ENCODE data around the gene FAXDC2.

Gene FAXDC2

DNA sequence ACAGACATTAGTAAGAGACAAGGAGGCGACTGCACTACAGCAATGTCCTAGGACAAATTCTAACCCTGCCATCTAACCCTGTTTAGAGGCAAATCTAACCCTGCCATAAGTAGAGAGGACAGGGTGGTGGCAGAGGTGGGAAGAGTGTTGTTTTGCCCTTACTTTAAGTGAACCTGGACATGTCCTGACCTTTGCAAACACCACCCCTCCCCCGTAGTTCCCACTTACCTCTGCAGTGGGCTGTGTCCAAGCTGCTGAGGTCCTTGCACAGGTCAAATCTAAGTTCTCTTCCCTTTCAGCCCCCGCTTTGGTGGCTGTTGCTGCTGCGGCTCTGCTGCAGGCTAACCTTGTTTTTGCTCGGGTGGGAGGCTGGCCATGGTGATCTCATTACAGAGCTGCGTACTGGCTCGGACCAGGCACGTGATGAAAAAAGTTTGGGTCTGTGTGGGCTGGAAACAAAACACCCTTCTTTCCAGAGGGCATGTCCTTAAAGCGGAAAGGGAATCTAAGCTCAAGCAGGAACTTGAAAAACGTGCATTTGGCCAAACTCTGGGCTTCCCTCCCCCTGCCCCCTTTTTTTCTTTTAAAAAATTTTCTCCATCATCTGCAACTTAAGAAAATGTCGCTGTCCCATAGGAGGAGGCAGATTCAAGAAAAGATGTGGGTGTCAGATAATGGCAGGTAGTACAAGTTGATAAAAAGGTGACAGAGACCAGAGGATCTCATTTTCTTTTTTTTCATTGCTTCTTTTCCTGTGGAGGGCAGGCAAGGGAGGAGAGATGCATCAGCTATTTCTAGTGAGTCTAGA lies at the start of gene FAXDC2:
Gene FAXDC2, minus strand, starts transcription at position 349 of the 808 bp plus-strand sequence. CDS start 12,425 bp downstream, outside the sequence.
- peak; percentile 83 for DNase-seq (ENCODE audit: low spot score)

- no peak for DNase-seq (ENCODE audit: low spot score)
Measured at GRCh38 chr5:154900066-154900465, 49.7 kb upstream of the FAXDC2 start.

DNA sequence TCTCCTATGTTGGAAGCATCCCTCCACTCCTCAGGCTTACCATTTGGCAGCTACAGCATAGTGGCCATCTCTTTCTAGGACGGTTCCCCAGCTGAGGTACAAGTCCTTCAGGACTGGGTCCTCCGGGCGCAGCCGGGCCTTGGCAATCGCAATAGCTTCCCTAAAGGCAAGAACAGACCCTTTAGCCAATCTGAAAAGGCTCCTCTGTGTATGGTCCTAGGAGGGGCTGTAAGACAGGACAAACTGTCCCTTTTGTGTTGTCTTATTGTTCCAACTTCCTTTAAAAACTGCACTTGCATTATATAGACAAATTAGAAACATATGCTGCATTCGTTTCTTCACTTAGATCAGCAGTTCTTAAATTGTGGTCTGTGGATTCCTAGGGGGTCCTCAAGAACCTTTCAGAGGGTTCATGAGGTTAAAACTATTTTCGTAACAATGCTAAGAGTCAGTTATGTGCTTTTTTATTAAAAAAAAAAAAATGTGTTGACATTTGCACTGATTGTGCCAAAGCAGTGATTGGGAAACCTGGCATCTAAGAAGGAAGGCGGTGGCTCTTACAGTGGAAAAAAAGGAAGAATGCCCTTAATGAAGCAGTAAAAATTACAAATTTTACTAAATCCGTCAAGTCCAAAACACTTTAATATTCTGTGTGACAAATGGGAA lies 48.9 kb upstream of the FAXDC2 start:
- no peak for DNase-seq (ENCODE audit: low spot score)

- DNase-seq (ENCODE audit: low spot score), result no peak
Measured at GRCh38 chr5:154898210-154898609, 47.8 kb upstream of the FAXDC2 start.

DNA sequence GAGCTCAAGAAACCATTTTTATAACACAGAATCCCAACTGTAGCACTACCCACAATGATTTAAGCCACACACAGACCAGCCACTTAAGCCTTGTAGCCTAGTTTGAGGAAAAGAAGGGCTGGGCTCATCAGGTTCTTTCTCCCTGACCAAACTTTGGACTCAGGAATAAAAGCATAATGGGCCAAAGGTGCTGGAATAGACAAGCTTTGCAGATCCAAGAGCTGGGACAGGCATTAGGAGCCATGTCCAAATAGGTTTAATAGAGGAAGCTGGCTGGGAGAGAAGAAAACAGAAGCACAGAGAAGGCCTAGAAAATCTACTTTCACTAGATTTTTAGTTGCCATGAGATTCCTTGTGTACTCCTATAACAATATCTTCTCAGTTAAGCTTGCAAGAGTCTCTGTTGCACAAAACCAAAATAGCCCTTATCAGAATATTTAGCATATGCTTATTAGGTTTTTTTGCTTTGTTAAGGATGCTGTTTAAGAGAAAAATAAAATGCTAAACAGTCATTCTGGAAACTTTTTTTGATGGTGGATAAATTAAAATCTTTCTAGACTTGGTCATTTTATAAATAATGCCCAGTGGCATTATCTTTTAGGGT lies 46.3 kb upstream of the FAXDC2 start:
- DNase-seq (ENCODE audit: low spot score), result no peak

GRCh38 chr5:154895606-154896561 lies 45.5 kb upstream of the FAXDC2 start:
- no peak for DNase-seq (ENCODE audit: low spot score)

- DNase-seq (ENCODE audit: low spot score), result no peak
Measured at GRCh38 chr5:154893381-154893780, 43.0 kb upstream of the FAXDC2 start.

DNA sequence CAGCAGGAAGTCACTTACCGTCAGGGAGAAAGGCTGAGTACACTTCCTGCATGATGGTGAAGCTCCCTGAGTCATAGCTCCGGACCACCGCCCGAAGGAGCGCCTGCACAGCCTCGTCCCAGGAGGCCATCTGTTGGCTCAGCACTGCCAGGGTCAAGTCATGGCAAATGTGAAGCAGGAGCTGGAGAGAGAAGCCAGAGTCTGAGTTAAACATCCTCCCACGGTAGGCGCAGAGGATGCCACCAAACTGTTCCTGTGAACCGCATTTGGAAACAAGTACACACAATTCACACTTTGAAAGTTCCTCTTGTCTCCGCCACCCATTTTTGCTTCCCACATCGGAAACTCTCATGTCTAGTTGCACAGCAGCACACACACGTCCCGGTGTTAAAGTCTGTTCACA lies 42.0 kb upstream of the FAXDC2 start:
- DNase-seq (ENCODE audit: low spot score), result no peak

- no peak for DNase-seq (ENCODE audit: low spot score)
Measured at GRCh38 chr5:154885439-154885838, 35.0 kb upstream of the FAXDC2 start.

- no peak for DNase-seq (ENCODE audit: low spot score)
Measured at GRCh38 chr5:154884424-154884823, 34.0 kb upstream of the FAXDC2 start.

DNA sequence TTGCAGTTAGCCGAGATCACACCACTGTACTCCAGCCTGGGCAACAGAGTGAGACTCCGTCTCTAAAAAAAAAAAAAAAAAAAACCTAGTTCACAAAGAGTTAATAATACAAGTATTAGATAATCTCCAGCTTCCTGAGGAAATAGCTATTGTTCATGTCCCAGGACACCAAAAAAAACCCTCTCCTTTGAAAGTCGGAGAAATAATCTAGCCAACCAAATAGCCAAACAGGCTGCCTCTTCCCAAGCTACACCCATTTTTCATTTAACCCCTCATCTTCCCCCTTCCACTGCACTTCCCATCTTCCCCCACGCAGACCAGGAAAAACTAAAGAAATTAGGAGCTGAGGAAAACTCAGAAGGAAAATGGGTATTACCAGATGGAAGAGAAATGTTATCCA lies 31.6 kb upstream of the FAXDC2 start:
- no peak for DNase-seq (ENCODE audit: low spot score)

DNA sequence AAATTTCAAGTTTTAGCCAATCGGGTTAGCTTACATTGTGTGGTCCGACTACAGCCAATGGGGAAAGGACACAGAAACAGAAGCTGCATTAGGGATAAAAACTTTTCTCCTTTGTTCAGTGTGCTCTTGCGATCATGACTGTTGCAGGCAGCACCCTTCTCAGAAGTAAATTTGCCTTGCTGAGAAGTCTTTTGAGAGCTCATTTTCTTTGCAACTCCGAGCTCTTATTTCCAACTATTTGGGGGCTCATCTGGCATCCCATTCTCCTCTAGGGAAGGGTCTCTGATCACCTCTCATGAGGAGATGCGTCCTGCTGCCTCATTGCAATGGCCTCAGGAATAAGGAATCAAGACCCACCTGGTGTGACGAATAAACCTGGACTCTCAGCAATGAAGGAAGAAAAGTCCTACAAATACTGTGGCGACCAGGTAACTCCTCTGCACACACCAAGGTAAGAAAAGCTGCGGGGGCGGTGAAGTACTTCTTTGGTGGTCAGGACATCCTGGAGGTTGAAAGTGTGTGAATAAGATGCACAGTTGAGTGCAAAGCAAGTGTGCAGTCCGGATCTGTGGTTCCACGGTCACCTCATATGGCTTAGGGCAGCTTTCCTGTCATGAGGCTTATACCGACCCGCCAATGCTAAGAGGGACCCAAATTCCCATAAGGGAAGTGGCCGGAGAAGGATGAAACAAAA lies 28.4 kb upstream of the FAXDC2 start:
- DNase-seq (ENCODE audit: low spot score), result no peak

- no peak for DNase-seq (ENCODE audit: low spot score)
Measured at GRCh38 chr5:154873791-154874331, 23.5 kb upstream of the FAXDC2 start.

DNA sequence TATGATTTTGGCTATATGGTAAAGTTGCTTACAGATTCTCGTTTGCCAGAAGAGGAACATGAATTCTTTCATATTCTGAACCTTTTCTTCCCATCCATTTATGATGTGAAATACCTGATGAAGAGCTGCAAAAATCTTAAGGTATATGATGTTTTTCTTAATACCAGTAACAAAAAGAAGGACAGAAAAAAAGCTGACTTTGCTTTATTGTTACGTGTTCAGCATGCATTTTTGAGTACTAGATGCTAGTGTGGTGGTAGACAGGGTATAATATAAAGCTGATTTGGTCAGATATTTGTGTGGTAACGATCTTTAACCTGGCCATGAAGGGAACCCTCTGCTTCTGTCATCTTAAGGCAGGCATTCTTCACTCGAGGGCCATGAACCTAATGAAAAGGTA lies 21.3 kb upstream of the FAXDC2 start:
- DNase-seq (ENCODE audit: low spot score), result no peak

DNA sequence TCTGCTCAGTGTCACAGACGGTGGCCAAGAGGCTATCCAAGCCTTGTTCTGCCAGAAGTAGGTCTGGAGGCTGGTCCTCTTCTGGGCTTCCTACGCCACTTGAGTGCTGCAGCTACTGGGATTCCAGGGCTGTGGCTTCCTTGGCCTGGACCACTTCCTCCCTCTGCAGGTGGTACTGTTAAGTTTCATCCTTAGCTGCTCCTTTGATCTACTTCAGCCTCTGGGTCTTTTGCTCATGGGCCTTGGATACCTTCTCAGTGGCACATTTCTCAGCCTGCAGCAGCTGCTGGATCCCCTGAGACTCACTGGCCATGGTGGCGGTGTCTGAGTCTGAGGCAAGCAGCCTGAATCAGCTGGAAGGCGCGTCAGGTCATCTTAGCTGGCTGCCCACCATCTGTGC lies 18.3 kb upstream of the FAXDC2 start:
- no peak for DNase-seq (ENCODE audit: low spot score)

DNA sequence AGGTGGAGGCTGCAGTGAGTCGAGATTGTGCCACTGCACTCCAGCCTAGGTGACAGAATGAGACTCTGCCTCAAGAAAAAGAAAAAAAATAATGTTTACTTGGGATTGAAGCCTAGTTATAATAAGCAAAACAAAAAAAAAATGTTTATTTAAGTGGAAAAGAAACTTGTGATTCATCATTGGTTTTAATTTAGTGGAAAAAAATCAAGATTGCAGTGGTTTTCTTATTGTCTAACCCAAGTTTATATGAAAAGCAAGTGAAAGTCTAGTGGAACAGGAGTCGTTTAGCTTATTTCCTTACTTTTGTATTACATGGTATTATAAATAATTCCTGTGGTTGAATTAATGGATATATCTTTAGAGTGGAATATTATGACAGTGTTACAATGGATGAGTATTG lies 16.4 kb upstream of the FAXDC2 start:
- DNase-seq (ENCODE audit: low spot score), result no peak

DNA sequence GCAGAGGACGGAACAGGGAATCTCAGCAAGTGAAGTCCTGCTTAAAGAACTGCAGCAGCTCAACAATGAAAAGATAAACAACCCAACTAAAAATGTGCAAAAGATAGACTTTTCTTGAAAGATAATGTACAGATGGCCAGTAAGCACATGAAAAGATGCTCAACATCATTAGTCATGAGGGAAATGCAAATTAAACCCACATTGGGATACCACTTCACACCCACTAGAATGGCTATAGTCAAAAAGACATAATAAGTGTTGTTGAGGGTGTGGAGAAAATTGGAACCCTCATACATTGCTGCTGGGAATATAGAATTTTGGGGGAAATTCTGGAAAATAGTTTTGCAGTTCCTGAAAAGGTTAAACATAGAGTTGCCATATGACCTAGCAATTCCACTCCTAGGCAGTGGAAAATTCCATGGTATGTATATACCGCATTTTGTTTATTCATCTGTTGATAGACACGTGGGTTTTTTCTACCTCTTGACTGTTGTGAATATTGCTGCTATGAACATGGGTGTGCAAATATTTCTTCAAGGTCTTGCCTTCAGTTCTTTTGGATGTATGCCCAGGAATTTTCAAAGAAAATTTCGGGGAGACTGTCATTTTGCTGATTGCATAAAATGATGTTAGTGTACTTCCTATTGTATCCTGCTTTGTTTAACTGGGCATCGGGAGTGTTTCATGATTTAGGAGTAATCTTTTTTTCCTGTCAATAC lies 15.2 kb upstream of the FAXDC2 start:
- no peak for DNase-seq (ENCODE audit: low spot score)

GRCh38 chr5:154863291-154864080 lies 13.1 kb upstream of the FAXDC2 start:
- DNase-seq (ENCODE audit: low spot score), result no peak

GRCh38 chr5:154862766-154863165 lies 12.4 kb upstream of the FAXDC2 start:
- no peak for DNase-seq (ENCODE audit: low spot score)

- DNase-seq (ENCODE audit: low spot score), result no peak
Measured at GRCh38 chr5:154861946-154862345, 11.5 kb upstream of the FAXDC2 start.

All from left forelimb (tissue), 1 donor.